PC-9 (cell line): Measurements from ENCODE around the gene SLC22A25. TPM values are rescaled to one million over a fixed set of nuclear protein-coding genes. Genes with fewer than 3 reads are reported as not detected.

Experiments
- BruUV-seq: library from RNA; stranded (reverse); fragments of 400-500 nt; replicated peaks from 2 replicates; lab custom pipeline; 2021; lab: Mats Ljungman, UMichigan
- CTCF ChIA-PET: fragments of 300-600 bp; sonication (Branson Sonifier 250); formaldehyde crosslinking; loops from one replicate; lab custom pipeline; 2022; ENCODE audit warnings: antibody characterized with exemption; lab: Charles Lee
- POLR2A ChIA-PET: fragments of 300-600 bp; sonication (Branson Sonifier 250); formaldehyde crosslinking; loops from one replicate; lab custom pipeline; 2022; ENCODE audit warnings: antibody characterized with exemption; ENCODE audit not compliant: unreplicated experiment; lab: Charles Lee
- DNase-seq, 2 experiments: peaks; one replicate each; pipeline versions ENCODE4 v3.0.0 to v3.0.0-alpha.2; 2015 to 2022; ENCODE audit warnings: mixed read lengths in 1 of 2
- H2AFZ ChIP-seq: fragments of 200-600 bp; sonication (generic); 2 replicates; pipeline ENCODE4 v1.8.1; 2017; ENCODE audit warnings: antibody characterized with exemption
- H3F3A ChIP-seq: fragments of 200-600 bp; sonication (generic); 2 replicates; pipeline ENCODE4 v1.8.1; 2017; ENCODE audit warnings: antibody characterized with exemption, mild to moderate bottlenecking, low read depth; ENCODE audit not compliant: insufficient read depth
- H3K27ac ChIP-seq: fragments of 200-600 bp; sonication (generic); 2 replicates; pipeline ENCODE4 v1.6.1; 2016; ENCODE audit warnings: mixed run types
- H3K27me3 ChIP-seq: fragments of 200-600 bp; sonication (generic); 2 replicates; pipeline ENCODE4 v1.6.1; 2016; ENCODE audit warnings: low read depth, mixed run types; ENCODE audit not compliant: insufficient read depth
- H3K36me3 ChIP-seq: fragments of 200-600 bp; sonication (generic); 2 replicates; pipeline ENCODE4 v1.6.1; 2016; ENCODE audit warnings: low read depth, mixed run types
- H3K4me1 ChIP-seq: fragments of 200-600 bp; sonication (generic); replicated peaks from 2 replicates; pipeline ENCODE4 v1.6.1; 2016; ENCODE audit warnings: mixed run types; ENCODE audit not compliant: insufficient read depth
- H3K4me2 ChIP-seq: fragments of 200-600 bp; sonication (generic); 2 replicates; pipeline ENCODE4 v1.6.1; 2017; ENCODE audit warnings: mixed run types
- H3K4me3 ChIP-seq: fragments of 200-600 bp; sonication (generic); 2 replicates; pipeline ENCODE4 v1.6.1; 2016; ENCODE audit warnings: mixed run types
- H3K79me2 ChIP-seq: fragments of 200-600 bp; sonication (generic); 2 replicates; pipeline ENCODE4 v1.6.1; 2017; ENCODE audit warnings: low read depth, mixed run types
- H3K9me2 ChIP-seq: fragments of 200-600 bp; sonication (generic); 2 replicates; pipeline ENCODE4 v1.8.1; 2017; ENCODE audit warnings: mild to moderate bottlenecking; ENCODE audit not compliant: insufficient read depth
- H3K9me3 ChIP-seq: fragments of 200-600 bp; sonication (generic); 2 replicates; pipeline ENCODE4 v1.8.1; 2016; ENCODE audit warnings: low read depth; ENCODE audit not compliant: insufficient read depth
- H4K20me1 ChIP-seq: fragments of 200-600 bp; sonication (generic); 2 replicates; pipeline ENCODE4 v1.8.1; 2017; ENCODE audit not compliant: insufficient read depth
- CTCF ChIP-seq: fragments of 200-600 bp; sonication (generic); conservative IDR thresholded peaks from 2 replicates; pipeline ENCODE4 v1.6.1; 2017; ENCODE audit warnings: mixed run types, antibody characterized with exemption, mild to moderate bottlenecking, moderate library complexity
- EZH2 ChIP-seq: fragments of 200-600 bp; sonication (generic); IDR thresholded peaks from 2 replicates; pipeline ENCODE4 v1.8.0; 2017; ENCODE audit warnings: antibody characterized with exemption, low read depth
- intact Hi-C: fragments of 100-400 bp; cut with micrococcal nuclease; formaldehyde crosslinking; loops from one replicate; pipeline ENCODE4 v1.10.0; 2022; ENCODE audit not compliant: unreplicated experiment
- total RNA-seq: library from RNA; stranded (reverse); gene quantifications from 2 replicates; pipeline ENCODE4 v1.2.3, GENCODE V29; 2021

The SLC22A25 gene
- total RNA-seq, 1 experiment from 2014 or later: not detected

GRCh38 chr11:63240791-63241379 is 2.5 kb downstream of the SLC22A25 start:
- H3K36me3 ChIP-seq: no peaks in the 10 kb centered on the region
- H3K9me3 ChIP-seq: no peaks in the 10 kb centered on the region
- no peak overlapping the region for H2AFZ ChIP-seq
- H3K4me2 ChIP-seq: no peak overlapping the region
- no peaks in the 10 kb centered on the region for H3K9me2 ChIP-seq
- TF ChIP-seq CTCF (no peak), EZH2 (no peak)
- H3K27me3 ChIP-seq: peaks cover 16% of the 10 kb centered on the region
- no peak overlapping the region for H3K4me3 ChIP-seq
- H3K27ac ChIP-seq: no peak overlapping the region
- H3F3A ChIP-seq: no peaks in the 10 kb centered on the region
- no peaks in the 10 kb centered on the region for H3K79me2 ChIP-seq
- no peaks in the 10 kb centered on the region for H3K4me1 ChIP-seq
- ChIA-PET CTCF (interaction anchor here (0.5 kb wide), 1 partner anchor 206 kb away, joined by 3 read pairs; no protein-coding TSS in a partner anchor), POLR2A (no interaction called here)
- intact Hi-C loops: no loop called here
- no peak for DNase-seq
- H4K20me1 ChIP-seq: no peaks in the 10 kb centered on the region
- BruUV-seq: no TSS peak

DNA sequence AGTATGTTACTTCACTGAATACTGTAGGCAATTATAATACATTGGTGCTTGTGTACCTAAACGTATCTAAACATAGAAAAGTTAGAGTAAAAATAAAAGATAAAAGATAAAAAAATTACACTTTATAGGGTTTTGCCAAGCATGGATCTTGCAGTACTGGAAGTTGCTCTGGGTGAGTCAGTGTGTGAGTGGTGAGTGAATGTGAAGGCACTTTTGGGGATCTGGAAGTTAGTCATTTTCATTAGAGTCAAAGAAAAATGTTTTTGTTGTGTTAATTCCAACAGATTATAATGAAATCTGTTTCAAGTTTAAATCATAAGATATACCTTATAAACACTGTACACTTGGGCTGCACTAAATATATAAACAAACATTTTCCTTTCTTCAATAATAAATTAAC is 3.3 kb downstream of the SLC22A25 start:
- intact Hi-C loops: no loop called here
- Histone ChIP-seq H3K27ac (no peak overlapping the region), H3F3A (no peaks in the 10 kb centered on the region), H3K27me3 (peaks cover 16% of the 10 kb centered on the region), H3K9me3 (no peaks in the 10 kb centered on the region), H4K20me1 (no peaks in the 10 kb centered on the region), H3K4me2 (no peak overlapping the region), H3K4me1 (no peaks in the 10 kb centered on the region), H3K4me3 (no peak overlapping the region), H3K36me3 (no peaks in the 10 kb centered on the region), H3K79me2 (no peaks in the 10 kb centered on the region), H2AFZ (no peak overlapping the region), H3K9me2 (no peaks in the 10 kb centered on the region)
- BruUV-seq: no TSS peak
- POLR2A ChIA-PET: no interaction called here
- CTCF ChIA-PET: no interaction called here
- no peak for TF ChIP-seq EZH2
- TF ChIP-seq CTCF: no peak
- no peak for DNase-seq

- no peaks in the 10 kb centered on the region for H4K20me1 ChIP-seq
- H3K4me3 ChIP-seq: no peak overlapping the region
- H2AFZ ChIP-seq: no peak overlapping the region
- H3K4me1 ChIP-seq: no peaks in the 10 kb centered on the region
- H3K79me2 ChIP-seq: no peaks in the 10 kb centered on the region
- H3K4me2 ChIP-seq: no peak overlapping the region
- no peak overlapping the region for H3K27ac ChIP-seq
- ChIA-PET CTCF (no interaction called here), POLR2A (no interaction called here)
- TF ChIP-seq CTCF (no peak), EZH2 (no peak)
- BruUV-seq: no TSS peak
- peaks cover 19% of the 10 kb centered on the region for H3K27me3 ChIP-seq
- intact Hi-C loops: no loop called here
- H3K9me2 ChIP-seq: no peaks in the 10 kb centered on the region
- no peak for DNase-seq
- no peaks in the 10 kb centered on the region for H3F3A ChIP-seq
- no peaks in the 10 kb centered on the region for H3K9me3 ChIP-seq
- H3K36me3 ChIP-seq: no peaks in the 10 kb centered on the region
Observed at GRCh38 chr11:63239254-63239653, 4.1 kb downstream of the SLC22A25 start.
